Measurements from ENCODE around the gene TBL1XR1. TPM values are rescaled to one million over a fixed set of nuclear protein-coding genes. Genes with fewer than 3 reads are reported as not detected.

Gene TBL1XR1
- total RNA-seq, 1 experiment from 2014 or later = 175 TPM

DNA sequence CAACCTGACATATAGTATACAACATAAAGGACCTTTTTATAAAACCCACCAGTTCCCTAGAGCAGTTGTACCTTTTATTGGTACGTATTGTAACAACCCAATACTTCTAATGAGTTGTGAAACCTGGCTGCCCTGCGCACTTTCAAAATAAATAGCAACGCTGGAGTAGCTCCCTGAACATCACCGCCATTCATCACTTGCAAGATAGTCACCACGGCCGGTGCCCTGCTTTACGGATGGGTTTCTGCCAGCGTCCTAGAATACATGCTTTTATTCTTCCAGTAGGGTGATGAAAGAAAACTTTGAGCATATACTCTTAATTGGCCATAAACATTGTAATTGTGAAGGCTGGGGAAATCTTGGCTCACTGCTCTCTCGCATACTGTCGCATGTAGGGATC lies 220.7 kb downstream of the TBL1XR1 start:
- Mint-ChIP-seq H3K27ac (no peak overlapping the region), H3K4me3 (no peak overlapping the region), H3K9me3 (no peaks in the 10 kb centered on the region; a peak in 1 of 5 replicates), H3K4me1 (no peaks in the 10 kb centered on the region), H3K27me3 (ENCODE audit: low read depth) (no peaks in the 10 kb centered on the region), H3K36me3 (ENCODE audit: insufficient read depth in 1 of 3, low read depth in 3 of 3) (peaks cover 0 to 2% (median 0%) of the 10 kb centered on the region in 3 experiments; a peak in 1 of 7 replicates)
- Histone ChIP-seq H3K18ac (ENCODE audit: insufficient read length, low read depth, low read length) (no peak overlapping the region), H4K8ac (replicated peaks; ENCODE audit: insufficient read length, low read depth, low read length) (no peak overlapping the region), H2BK20ac (ENCODE audit: low read depth, low read length, poor library complexity, severe bottlenecking) (no peak overlapping the region), H3K4me2 (ENCODE audit: insufficient read depth, insufficient read length, low read length) (no peak overlapping the region), H3K23me2 (ENCODE audit: insufficient read length, low read depth, low read length, poor library complexity, severe bottlenecking) (no peaks in the 10 kb centered on the region), H4K91ac (ENCODE audit: insufficient read length, low read depth, low read length) (no peak overlapping the region), H3K79me2 (ENCODE audit: insufficient read depth, low read length) (no peaks in the 10 kb centered on the region), H4K5ac (ENCODE audit: insufficient read length, low read depth, low read length) (no peak overlapping the region), H3K23ac (ENCODE audit: insufficient read length, low read depth, low read length) (no peak overlapping the region), H3T11ph (ENCODE audit: low read length) (no peak overlapping the region), H3K27me3 (ENCODE audit: insufficient read depth, low read length) (no peaks in the 10 kb centered on the region), H2AFZ (ENCODE audit: low read length) (no peak overlapping the region), H2BK120ac (ENCODE audit: low read depth, low read length, poor library complexity, severe bottlenecking) (no peak overlapping the region), H3K27ac (ENCODE audit: insufficient read length, low read depth, low read length) (no peak overlapping the region), H2BK5ac (ENCODE audit: insufficient read length, low read length) (no peak overlapping the region), H4K20me1 (ENCODE audit: control insufficient read depth, insufficient read depth, insufficient read length) (no peaks in the 10 kb centered on the region), H3K9ac (ENCODE audit: extremely low read depth, insufficient read length, low read length) (no peak overlapping the region), H3K4ac (ENCODE audit: low read depth, low read length) (no peak overlapping the region), H3K56ac (ENCODE audit: insufficient read length, low read depth, low read length) (no peak overlapping the region), H3K9me3 (ENCODE audit: control insufficient read depth, low read depth, low read length) (no peaks in the 10 kb centered on the region), H2BK12ac (ENCODE audit: insufficient read length, low read depth, low read length) (no peak overlapping the region), H3K79me1 (ENCODE audit: insufficient read depth, low read depth, low read length, poor library complexity, severe bottlenecking) (no peaks in the 10 kb centered on the region), H3K14ac (ENCODE audit: insufficient read depth, low read length) (no peak overlapping the region), H2AK5ac (ENCODE audit: insufficient read length, low read length) (no peak overlapping the region), H2BK15ac (ENCODE audit: low read depth, low read length) (no peak overlapping the region), H3K4me1 (ENCODE audit: insufficient read depth, low read length) (no peaks in the 10 kb centered on the region)
- DNase-seq = no peak
- no CpG with 5 or more reads among the region's 10 CpGs for WGBS (ENCODE audit: extremely low coverage, insufficient read length, low lambda C conversion rate)
- TF ChIP-seq, protein P1, sequence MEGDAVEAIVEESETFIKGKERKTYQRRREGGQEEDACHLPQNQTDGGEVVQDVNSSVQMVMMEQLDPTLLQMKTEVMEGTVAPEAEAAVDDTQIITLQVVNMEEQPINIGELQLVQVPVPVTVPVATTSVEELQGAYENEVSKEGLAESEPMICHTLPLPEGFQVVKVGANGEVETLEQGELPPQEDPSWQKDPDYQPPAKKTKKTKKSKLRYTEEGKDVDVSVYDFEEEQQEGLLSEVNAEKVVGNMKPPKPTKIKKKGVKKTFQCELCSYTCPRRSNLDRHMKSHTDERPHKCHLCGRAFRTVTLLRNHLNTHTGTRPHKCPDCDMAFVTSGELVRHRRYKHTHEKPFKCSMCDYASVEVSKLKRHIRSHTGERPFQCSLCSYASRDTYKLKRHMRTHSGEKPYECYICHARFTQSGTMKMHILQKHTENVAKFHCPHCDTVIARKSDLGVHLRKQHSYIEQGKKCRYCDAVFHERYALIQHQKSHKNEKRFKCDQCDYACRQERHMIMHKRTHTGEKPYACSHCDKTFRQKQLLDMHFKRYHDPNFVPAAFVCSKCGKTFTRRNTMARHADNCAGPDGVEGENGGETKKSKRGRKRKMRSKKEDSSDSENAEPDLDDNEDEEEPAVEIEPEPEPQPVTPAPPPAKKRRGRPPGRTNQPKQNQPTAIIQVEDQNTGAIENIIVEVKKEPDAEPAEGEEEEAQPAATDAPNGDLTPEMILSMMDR (conservative IDR thresholded peaks at IDR 0.05) = no peak

Measured in H9 (cell line).